ENCODE results near the gene TSSC4. TPM values are rescaled to one million over a fixed set of nuclear protein-coding genes. Genes with fewer than 3 reads are reported as not detected.

TSSC4 gene
- total RNA-seq, 1 donor from 2014 or later, result 63.2 TPM

- DNase-seq (ENCODE audit: low read depth, low spot score), result no peak
Observed at GRCh38 chr11:2368851-2369180, 31.7 kb upstream of the TSSC4 start.

GRCh38 chr11:2369320-2369719 lies 31.2 kb upstream of the TSSC4 start:
- DNase-seq (ENCODE audit: low read depth, low spot score), result no peak

GRCh38 chr11:2369896-2370295 lies 30.7 kb upstream of the TSSC4 start:
- DNase-seq (ENCODE audit: low read depth, low spot score), result no peak

GRCh38 chr11:2374456-2375201 lies 25.9 kb upstream of the TSSC4 start:
- no peak for DNase-seq (ENCODE audit: low read depth, low spot score)

GRCh38 chr11:2375341-2375853 lies 25.2 kb upstream of the TSSC4 start:
- no peak for DNase-seq (ENCODE audit: low read depth, low spot score)

- no peak for DNase-seq (ENCODE audit: low read depth, low spot score)
Observed at GRCh38 chr11:2375964-2376551, 24.5 kb upstream of the TSSC4 start.

GRCh38 chr11:2376751-2377451 lies 23.6 kb upstream of the TSSC4 start, which contains the start of gene CD81:
CD81 (plus strand) TSS chr11:2377310; CDS start chr11:2377550, 240 bp downstream.
- DNase-seq (ENCODE audit: low read depth, low spot score), result no peak

GRCh38 chr11:2377511-2378443 lies 22.8 kb upstream of the TSSC4 start:
- no peak for DNase-seq (ENCODE audit: low read depth, low spot score)

GRCh38 chr11:2378527-2379210 lies 21.9 kb upstream of the TSSC4 start:
- DNase-seq (ENCODE audit: low read depth, low spot score), result no peak

GRCh38 chr11:2379466-2380174 lies 20.9 kb upstream of the TSSC4 start:
- no peak for DNase-seq (ENCODE audit: low read depth, low spot score)

GRCh38 chr11:2380396-2380795 lies 20.2 kb upstream of the TSSC4 start:
- DNase-seq (ENCODE audit: low read depth, low spot score), result no peak

GRCh38 chr11:2380807-2381350 lies 19.7 kb upstream of the TSSC4 start:
- peak; percentile 24 for DNase-seq (ENCODE audit: low read depth, low spot score)

GRCh38 chr11:2381494-2382128 lies 18.9 kb upstream of the TSSC4 start:
- DNase-seq (ENCODE audit: low read depth, low spot score), result no peak

GRCh38 chr11:2382129-2382517 lies 18.4 kb upstream of the TSSC4 start:
- DNase-seq (ENCODE audit: low read depth, low spot score), result no peak

- peak; percentile 22 for DNase-seq (ENCODE audit: low read depth, low spot score)
Observed at GRCh38 chr11:2382936-2383851, 17.4 kb upstream of the TSSC4 start.

GRCh38 chr11:2383852-2384804 lies 16.4 kb upstream of the TSSC4 start:
- no peak for DNase-seq (ENCODE audit: low read depth, low spot score)
